Suppressor macrophage treated with lipopolysaccharide for 1 hour (primary cell): Measurements from ENCODE around the gene COL4A2.

ENCODE experiments used
- DNase-seq, 3 donors: peaks; one replicate each; pipeline ENCODE4 v3.0.0-alpha.2; 2020 to 2022

The COL4A2 gene

GRCh38 chr13:110272651-110273050 is 34.4 kb upstream of the COL4A2 start:
- DNase-seq, result no peak

GRCh38 chr13:110273254-110273653 is 33.8 kb upstream of the COL4A2 start:
- DNase-seq, result no peak

- peak in 1 of 3 donors; percentile 15 for DNase-seq
These were observed 32.4 kb upstream of the COL4A2 start for GRCh38 chr13:110274687-110275086.

GRCh38 chr13:110275931-110276552 is 31.0 kb upstream of the COL4A2 start:
- no peak for DNase-seq

- no peak for DNase-seq
These were observed 30.5 kb upstream of the COL4A2 start for GRCh38 chr13:110276553-110276950.

GRCh38 chr13:110277357-110277975 is 29.6 kb upstream of the COL4A2 start:
- no peak for DNase-seq

- DNase-seq, result no peak
These were observed 28.2 kb upstream of the COL4A2 start for GRCh38 chr13:110278859-110279258.

GRCh38 chr13:110279684-110280083 is 27.4 kb upstream of the COL4A2 start:
- DNase-seq, result no peak

GRCh38 chr13:110280231-110280813 is 26.8 kb upstream of the COL4A2 start:
- DNase-seq, result no peak

- no peak for DNase-seq
These were observed 25.9 kb upstream of the COL4A2 start for GRCh38 chr13:110280985-110281688.

- no peak for DNase-seq
These were observed 25.3 kb upstream of the COL4A2 start for GRCh38 chr13:110281736-110282135.

- no peak for DNase-seq
These were observed 24.7 kb upstream of the COL4A2 start for GRCh38 chr13:110282316-110282841.

- DNase-seq, result no peak
These were observed 23.2 kb upstream of the COL4A2 start for GRCh38 chr13:110283736-110284517.

- DNase-seq, result no peak
These were observed 22.2 kb upstream of the COL4A2 start for GRCh38 chr13:110284779-110285484.

- DNase-seq, result no peak
These were observed 20.9 kb upstream of the COL4A2 start for GRCh38 chr13:110285991-110286832.

GRCh38 chr13:110286833-110287819 is 20.0 kb upstream of the COL4A2 start:
- no peak for DNase-seq

GRCh38 chr13:110289174-110289573 is 17.9 kb upstream of the COL4A2 start:
- no peak for DNase-seq

GRCh38 chr13:110289661-110290060 is 17.4 kb upstream of the COL4A2 start:
- no peak for DNase-seq

- DNase-seq, result no peak
These were observed 16.9 kb upstream of the COL4A2 start for GRCh38 chr13:110290153-110290552.

GRCh38 chr13:110290826-110291225 is 16.3 kb upstream of the COL4A2 start:
- DNase-seq, result no peak
